MM.1S (cell line): Measurements from ENCODE around the gene KCNQ2.

Experiments used
- DNase-seq: peaks from one replicate; pipeline ENCODE4 v3.0.0-alpha.2; 2015
- H2AFZ ChIP-seq: fragments of 300-600 bp; sonication (generic); 2 replicates; pipeline ENCODE4 v1.6.0; 2016; ENCODE audit warnings: antibody characterized with exemption, low read length
- H3F3A ChIP-seq: fragments of 300-600 bp; sonication (generic); 2 replicates; pipeline ENCODE4 v1.6.1; 2016; ENCODE audit warnings: mild to moderate bottlenecking, antibody characterized with exemption, low read length, moderate library complexity, mixed read lengths; ENCODE audit not compliant: insufficient read depth
- H3K27ac ChIP-seq: fragments of 300-600 bp; sonication (generic); 2 replicates; pipeline ENCODE4 v1.5.1; 2016; ENCODE audit warnings: mild to moderate bottlenecking, low read length
- H3K27me3 ChIP-seq: fragments of 300-600 bp; sonication (generic); replicated peaks from 2 replicates; pipeline ENCODE4 v1.6.0; 2016; ENCODE audit warnings: low read length; ENCODE audit not compliant: insufficient read depth
- H3K36me3 ChIP-seq: fragments of 300-600 bp; sonication (generic); replicated peaks from 2 replicates; pipeline ENCODE4 v1.6.1; 2016; ENCODE audit warnings: mild to moderate bottlenecking, low read length, mixed read lengths; ENCODE audit not compliant: insufficient read depth
- H3K4me1 ChIP-seq: fragments of 300-600 bp; sonication (generic); 2 replicates; pipeline ENCODE4 v1.6.1; 2016; ENCODE audit warnings: low read length, mixed read lengths
- H3K4me2 ChIP-seq: fragments of 300-600 bp; sonication (generic); 2 replicates; pipeline ENCODE4 v1.6.0; 2016; ENCODE audit warnings: low read depth, low read length
- H3K4me3 ChIP-seq: fragments of 300-600 bp; sonication (generic); 2 replicates; pipeline ENCODE4 v1.5.1; 2016; ENCODE audit warnings: low read length, mixed read lengths
- H3K79me2 ChIP-seq: fragments of 300-600 bp; sonication (generic); 2 replicates; pipeline ENCODE4 v1.6.1; 2016; ENCODE audit warnings: mixed run types, low read length, mixed read lengths
- H3K9ac ChIP-seq: fragments of 300-600 bp; sonication (generic); 2 replicates; pipeline ENCODE4 v1.6.1; 2016; ENCODE audit warnings: low read length, mixed read lengths
- H3K9me2 ChIP-seq: fragments of 300-600 bp; sonication (generic); replicated peaks from 2 replicates; pipeline ENCODE4 v1.6.1; 2016; ENCODE audit warnings: mild to moderate bottlenecking, low read length, mixed read lengths; ENCODE audit not compliant: insufficient read depth
- H3K9me3 ChIP-seq: fragments of 300-600 bp; sonication (generic); replicated peaks from 2 replicates; pipeline ENCODE4 v1.6.1; 2016; ENCODE audit warnings: mild to moderate bottlenecking, low read length, mixed read lengths; ENCODE audit not compliant: insufficient read depth
- H4K20me1 ChIP-seq: fragments of 300-600 bp; sonication (generic); 2 replicates; pipeline ENCODE4 v1.6.1; 2016; ENCODE audit warnings: mild to moderate bottlenecking, low read length, moderate library complexity, mixed read lengths; ENCODE audit not compliant: insufficient read depth
- CTCF ChIP-seq: fragments of 300-600 bp; sonication (generic); IDR thresholded peaks from 2 replicates; pipeline ENCODE4 v1.5.1; 2016; ENCODE audit warnings: antibody characterized with exemption, low read length, mixed read lengths
- EZH2 ChIP-seq: fragments of 300-600 bp; sonication (generic); optimal IDR thresholded peaks from 2 replicates; pipeline ENCODE3; 2017; ENCODE audit warnings: low read depth, mild to moderate bottlenecking, antibody characterized with exemption, low read length, mixed read lengths
- EZH2phosphoT487 ChIP-seq: fragments of 300-600 bp; sonication (generic); IDR thresholded peaks from 2 replicates; pipeline ENCODE4 v1.6.1; 2018; ENCODE audit warnings: antibody characterized with exemption, low read length

The KCNQ2 gene

GRCh38 chr20:63409066-63409833 is 63.2 kb downstream of the KCNQ2 start:
- Histone ChIP-seq H3K9ac (no peak overlapping the region), H4K20me1 (no peaks in the 10 kb centered on the region), H3F3A (no peaks in the 10 kb centered on the region), H3K79me2 (no peaks in the 10 kb centered on the region), H3K27ac (no peak overlapping the region), H3K9me2 (no peaks in the 10 kb centered on the region), H3K4me3 (no peak overlapping the region), H3K4me2 (no peak overlapping the region), H3K27me3 (peaks cover 83% of the 10 kb centered on the region), H3K9me3 (no peaks in the 10 kb centered on the region), H3K36me3 (no peaks in the 10 kb centered on the region), H2AFZ (0 out of 2 replicates have a peak overlapping the region, but pooled peaks have one; percentile 30), H3K4me1 (no peaks in the 10 kb centered on the region)
- no peak for DNase-seq
- TF ChIP-seq EZH2 (no peak), CTCF (no peak), EZH2phosphoT487 (no peak)

- H3K9me2 ChIP-seq, result no peaks in the 10 kb centered on the region
- H3K9me3 ChIP-seq, result no peaks in the 10 kb centered on the region
- no peak for DNase-seq
- H3K36me3 ChIP-seq, result no peaks in the 10 kb centered on the region
- H3K4me3 ChIP-seq, result no peak overlapping the region
- no peak overlapping the region for H3K27ac ChIP-seq
- H2AFZ ChIP-seq, result no peak overlapping the region
- TF ChIP-seq CTCF, result no peak
- no peak for TF ChIP-seq EZH2
- no peak for TF ChIP-seq EZH2phosphoT487
- no peaks in the 10 kb centered on the region for H3K79me2 ChIP-seq
- no peaks in the 10 kb centered on the region for H3F3A ChIP-seq
- H3K27me3 ChIP-seq, result peaks cover 83% of the 10 kb centered on the region
- no peak overlapping the region for H3K4me2 ChIP-seq
- H4K20me1 ChIP-seq, result no peaks in the 10 kb centered on the region
- no peak overlapping the region for H3K9ac ChIP-seq
- no peaks in the 10 kb centered on the region for H3K4me1 ChIP-seq
Observed at GRCh38 chr20:63408684-63409046, 63.8 kb downstream of the KCNQ2 start.

GRCh38 chr20:63407928-63408683 is 64.3 kb downstream of the KCNQ2 start:
- Histone ChIP-seq H3K4me2 (no peak overlapping the region), H3K9me3 (no peaks in the 10 kb centered on the region), H3F3A (no peaks in the 10 kb centered on the region), H3K79me2 (no peaks in the 10 kb centered on the region), H2AFZ (no peak overlapping the region), H3K4me3 (no peak overlapping the region), H3K4me1 (no peaks in the 10 kb centered on the region), H3K9me2 (no peaks in the 10 kb centered on the region), H4K20me1 (no peaks in the 10 kb centered on the region), H3K27me3 (peaks cover 83% of the 10 kb centered on the region), H3K27ac (no peak overlapping the region), H3K9ac (no peak overlapping the region), H3K36me3 (no peaks in the 10 kb centered on the region)
- no peak for DNase-seq
- TF ChIP-seq EZH2 (no peak), CTCF (no peak), EZH2phosphoT487 (no peak)
